Measurements from ENCODE around the gene C1QL2.
A peak's percentile ranks its signal among the peaks of the same experiment; 100 is the strongest.

The C1QL2 gene

DNA sequence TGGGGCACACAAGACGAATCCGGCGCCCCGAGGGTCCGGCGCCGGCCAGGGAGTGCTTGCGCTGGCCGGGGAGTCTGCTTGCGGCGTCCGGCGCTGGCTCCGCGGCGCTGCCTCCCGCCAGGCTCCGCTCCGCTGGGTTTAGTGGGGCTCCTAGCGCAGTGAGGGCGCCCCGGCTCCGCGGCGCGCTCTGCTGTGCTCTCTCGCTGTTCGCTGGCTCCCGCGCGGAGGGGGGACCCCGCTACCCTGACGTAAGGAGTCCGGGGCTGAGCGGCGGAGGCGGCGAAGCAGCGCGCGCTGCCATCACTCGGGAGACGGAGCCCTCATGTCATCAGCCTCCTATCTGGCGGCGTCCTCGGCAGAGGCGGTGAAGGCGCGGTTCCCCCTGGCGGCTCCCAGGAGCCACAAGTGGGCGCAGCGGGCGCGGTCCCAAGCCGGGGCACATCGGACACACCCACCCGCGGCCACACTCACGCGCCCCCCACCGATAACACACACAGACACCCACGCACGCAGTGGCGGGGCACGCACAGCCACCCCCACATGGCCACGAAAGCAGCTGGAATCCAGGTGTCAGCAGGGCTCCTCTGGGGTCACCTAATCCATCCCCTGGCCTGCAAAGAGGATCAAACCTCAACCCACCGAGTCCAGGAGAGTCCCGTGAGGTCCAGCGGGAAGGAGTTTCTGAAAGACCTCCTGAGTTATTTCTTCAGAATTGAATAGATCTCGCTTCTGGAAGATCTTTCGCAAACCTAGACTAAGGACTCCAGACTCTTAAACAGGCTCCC, at the start of gene C1QL2:
Gene C1QL2 (minus strand): TSS at position 189 of the 785 bp plus-strand sequence. CDS start 482 bp downstream, outside the sequence.
- no peak for DNase-seq

DNA sequence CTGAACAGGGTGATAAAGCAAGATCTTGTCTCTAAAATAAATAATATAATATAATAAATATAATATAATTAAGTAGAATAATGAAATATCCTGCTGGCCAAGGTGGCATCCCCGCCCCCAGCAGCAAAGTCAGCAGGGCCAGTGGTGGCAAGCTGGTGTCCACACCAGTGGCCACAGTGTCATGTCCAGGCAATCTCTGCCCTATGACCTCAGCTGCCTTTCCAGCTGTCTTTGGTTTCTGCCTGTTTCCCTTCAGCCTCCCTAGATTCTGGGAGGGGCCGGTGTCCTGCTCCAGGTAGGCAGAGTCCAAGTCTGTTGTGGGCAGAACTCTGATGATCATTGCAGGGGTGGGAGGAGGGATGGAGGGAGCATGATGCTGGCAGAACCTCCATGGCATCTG, 48.9 kb upstream of the C1QL2 start:
- DNase-seq = peak; percentile 28

DNA sequence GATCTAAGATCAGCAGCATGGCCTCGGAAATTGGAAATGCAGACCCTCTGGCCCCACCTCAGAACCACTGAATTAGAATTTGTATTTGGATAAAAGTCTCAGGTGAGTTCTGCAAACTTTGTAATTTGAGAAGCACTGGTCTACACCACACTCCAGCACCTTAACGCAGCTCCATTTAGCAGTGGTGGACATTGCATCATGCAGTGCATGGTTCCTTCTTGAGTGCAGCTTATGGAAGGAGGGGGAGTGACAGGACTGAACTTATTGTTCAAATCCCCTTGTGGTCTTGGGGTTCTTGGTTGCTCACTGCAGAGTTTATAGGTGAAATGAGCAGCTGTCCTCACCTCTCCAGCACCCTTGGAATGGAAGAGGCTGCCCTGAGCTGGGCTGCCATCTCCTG, 47.6 kb upstream of the C1QL2 start:
- DNase-seq = no peak

DNA sequence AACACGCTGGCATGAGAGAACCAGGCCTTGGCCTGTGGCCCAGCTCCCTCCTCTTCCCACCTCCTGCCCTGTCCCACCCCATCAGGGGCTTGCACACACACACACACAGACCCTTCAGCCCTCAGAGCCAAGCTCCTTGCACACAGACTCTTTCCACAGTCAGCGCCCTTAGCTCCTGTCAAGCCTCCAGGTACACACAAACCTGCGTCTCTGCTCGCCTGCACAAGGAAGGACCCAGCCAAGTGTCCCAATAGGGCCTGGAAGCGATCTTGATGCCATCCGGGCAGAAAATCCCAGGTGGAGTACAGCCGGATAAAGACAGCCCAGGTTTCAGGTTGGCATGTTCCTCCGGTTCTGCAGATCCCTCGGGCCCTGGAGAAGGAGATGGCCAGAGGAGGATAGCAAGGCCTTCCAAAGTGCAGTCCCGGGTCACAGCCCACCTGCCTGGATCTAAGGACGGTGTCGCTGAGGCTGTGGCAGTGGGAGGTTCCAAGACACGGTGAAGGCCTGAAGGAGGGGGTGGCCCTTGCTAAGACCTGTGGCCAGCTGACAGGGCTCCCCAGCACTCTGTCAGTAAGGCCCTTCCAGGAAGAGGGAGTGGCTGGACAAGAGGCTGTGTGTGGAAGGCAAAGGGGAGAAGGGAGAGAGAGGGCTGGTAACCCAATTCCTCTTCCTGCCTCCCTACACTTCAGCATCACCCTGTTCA, 46.6 kb upstream of the C1QL2 start:
- no peak for DNase-seq

DNA sequence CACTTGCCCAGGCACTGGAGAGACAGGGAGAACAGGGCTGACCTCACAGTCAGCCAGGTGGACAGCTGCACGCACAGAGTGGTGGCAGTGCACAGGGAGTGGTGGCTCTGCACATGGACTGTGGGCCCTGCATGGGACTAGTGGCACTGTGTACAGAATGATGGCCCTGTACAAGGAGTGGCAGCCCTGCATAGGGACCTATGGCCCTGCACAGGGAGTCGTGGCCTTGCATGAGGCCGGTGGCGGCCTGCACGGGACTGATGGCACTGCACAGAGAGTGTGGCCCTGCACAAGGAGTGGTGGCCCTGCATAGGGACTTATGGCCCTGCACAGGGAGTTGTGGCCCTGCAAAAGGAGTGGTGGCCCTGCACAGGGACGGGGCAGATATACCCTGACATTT, 46.0 kb upstream of the C1QL2 start:
- peak; percentile 55 for DNase-seq

- no peak for DNase-seq
Measured at GRCh38 chr2:119202610-119203310, 44.2 kb upstream of the C1QL2 start.

DNA sequence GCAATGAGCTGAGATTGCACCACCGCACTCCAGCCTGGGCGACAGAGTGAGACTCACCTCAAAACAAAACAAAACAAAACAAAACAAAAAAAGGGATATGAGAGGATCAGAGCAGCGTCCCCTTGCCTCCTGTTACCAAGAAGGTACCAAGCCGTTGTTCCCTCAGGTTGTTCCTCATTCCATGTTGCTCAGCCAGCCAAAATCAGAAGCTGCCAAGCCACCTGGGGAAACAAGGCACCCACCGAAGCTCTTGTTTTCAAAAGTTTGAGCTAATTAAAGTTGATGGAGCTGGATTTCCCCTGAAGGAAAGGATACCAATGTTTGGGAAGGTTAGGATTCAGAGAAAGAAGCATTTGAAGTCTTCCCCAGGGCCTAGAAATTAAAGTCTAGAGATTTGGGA, 43.3 kb upstream of the C1QL2 start:
- no peak for DNase-seq

DNA sequence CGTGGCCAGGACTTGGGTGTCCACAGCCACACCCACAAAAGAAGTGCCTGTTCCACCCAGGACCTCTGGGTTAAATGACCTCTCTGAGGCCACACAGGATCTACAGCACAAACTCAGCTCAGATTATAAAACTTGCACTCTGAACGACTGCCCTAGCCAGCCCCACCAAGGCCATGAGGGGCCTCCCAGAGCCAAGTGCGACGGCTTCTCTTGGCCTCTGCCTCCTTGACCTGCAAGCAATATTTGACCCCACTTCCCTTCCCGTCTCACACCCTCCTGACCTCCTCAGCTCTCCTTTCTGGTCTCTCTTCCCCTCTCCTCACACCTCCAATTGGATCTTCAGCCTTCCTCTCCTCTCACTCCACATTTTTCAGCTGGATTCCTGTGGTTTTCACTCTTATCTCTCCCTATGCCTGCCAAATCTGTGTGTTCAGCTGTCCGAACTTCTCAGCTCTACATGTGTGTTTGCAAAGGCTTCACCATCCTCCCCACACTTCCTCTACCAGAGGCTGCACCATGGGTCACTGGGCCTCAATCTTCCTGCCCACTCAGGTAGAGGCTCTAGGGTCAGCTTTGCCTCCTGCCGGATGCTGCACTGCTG, 39.8 kb upstream of the C1QL2 start:
- no peak for DNase-seq

DNA sequence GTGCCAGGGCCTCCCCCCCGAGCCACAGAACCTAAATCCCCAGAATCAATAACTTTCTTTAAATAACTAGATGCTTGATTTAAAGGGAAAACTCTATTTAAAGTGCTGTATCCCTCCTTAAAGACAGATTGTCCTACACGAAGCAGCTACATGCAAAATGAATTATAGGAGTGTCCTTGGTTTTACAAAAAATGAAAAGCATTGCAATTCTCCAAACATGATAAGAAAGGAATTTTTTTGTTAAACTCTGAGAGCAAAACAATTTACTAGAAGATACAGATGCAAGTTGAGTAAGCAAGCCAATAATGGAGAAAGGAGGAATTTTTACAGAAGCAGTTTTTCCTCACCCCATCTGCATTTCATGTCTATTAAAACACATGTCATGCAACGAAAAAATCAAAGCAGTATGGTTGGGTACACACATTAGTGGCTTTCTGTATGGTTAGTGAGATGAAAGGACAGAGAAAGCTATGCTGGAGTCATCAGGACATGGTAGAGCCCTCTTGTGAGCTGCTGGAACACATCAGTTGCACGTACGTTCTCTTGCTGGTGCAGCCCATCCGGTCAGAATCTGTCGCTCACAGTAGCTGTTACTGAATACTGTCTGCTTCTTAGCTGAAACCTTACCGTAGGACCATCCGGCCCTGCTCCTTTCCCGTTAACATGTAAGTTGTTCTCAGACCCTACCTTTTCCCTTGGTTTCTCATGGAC, 39.1 kb upstream of the C1QL2 start:
- DNase-seq = no peak

DNA sequence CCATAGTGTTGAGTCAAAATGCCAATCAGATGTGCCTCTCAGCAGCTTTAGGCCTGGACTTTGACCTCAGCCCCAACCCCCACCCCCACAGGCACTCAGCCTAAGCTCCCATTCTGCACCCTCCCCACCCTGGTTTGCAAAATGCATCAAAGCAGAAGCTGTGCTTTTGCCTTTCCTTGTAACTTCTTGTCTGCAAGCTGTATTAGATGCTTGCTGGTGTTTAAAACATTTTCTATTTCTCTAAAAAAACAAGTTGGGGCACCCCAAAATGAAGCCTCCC, 38.5 kb upstream of the C1QL2 start:
- DNase-seq = no peak

DNA sequence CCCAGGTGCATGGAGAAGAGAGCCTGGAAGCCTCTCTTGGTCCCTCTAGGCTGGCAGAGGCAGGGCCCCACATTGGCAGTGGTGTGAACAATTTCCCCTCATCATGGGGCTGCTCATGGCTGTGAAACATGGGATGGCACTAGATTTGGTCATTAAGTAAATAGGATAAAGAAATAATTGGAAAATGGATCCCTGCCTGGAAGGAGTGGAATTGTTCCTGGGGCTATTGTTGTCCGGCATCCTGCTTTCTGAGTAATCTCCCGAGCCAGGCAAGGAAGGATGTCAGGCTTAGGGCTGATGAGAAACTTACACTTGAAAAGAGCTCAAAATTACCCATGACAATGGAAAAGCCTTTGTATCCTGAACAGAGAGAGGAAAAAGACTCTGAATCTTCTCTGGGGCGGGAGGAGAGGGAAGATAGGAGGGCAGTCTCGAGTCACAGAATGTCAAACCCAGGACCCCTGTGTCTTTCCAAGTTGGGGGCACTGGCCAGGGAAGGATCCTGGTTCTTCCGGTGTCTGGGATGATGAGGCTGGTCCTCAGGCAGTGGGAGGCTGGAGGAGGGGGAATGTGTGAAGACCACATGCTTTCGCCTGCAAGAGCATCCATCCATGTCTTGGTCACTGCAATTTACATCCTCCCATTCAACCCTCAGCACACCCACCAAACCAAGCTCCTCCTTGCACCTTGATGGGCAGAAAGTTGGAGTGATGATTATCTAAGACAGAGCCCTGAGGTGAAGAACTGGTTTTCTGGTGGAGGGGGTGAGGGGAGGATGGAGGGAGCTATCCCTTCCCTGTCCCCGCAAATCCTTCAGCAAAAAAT, 38.0 kb upstream of the C1QL2 start:
- no peak for DNase-seq

GRCh38 chr2:119195887-119196286, 37.3 kb upstream of the C1QL2 start:
- no peak for DNase-seq

DNA sequence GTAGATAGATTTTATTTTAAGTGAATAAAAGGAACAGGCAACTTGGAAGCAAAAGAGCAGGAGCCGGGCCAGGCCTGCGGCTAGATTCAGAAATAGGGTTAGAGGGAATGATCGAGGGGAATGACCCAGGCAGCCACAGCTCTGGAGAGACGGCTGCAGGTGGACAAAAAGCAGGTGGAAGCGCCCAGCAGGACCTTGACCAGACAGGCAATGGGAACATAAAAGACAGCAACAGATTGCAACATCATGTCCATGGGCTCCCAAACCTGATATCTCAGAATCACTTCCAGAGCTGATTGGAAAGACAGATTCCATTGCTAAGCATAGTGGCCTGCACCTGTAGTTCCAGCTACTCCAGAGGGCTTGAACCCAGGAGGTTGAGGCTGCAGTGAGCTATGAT, 36.5 kb upstream of the C1QL2 start:
- DNase-seq = no peak

DNA sequence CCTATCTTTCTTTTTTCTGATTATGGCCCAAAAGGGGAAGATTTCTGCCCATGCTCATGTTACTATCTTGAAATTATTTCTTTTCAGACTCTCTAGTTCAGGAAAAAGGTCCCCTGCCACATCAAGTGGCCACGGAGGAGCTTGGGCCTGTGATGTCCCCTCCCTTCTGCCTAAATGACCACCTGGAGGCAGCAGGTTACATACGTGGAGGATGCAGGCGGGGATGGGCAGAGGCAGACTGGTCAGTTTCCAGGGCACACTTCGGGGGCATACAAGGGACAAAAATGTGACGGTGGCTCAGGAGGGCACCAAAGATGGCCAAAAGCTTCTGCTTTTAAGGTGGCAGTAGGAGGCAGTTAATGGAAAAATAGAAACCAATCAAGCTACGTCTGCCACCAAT, 34.3 kb upstream of the C1QL2 start:
- no peak for DNase-seq

- no peak for DNase-seq
Measured at GRCh38 chr2:119190321-119191111, 32.0 kb upstream of the C1QL2 start.

- DNase-seq = no peak
Measured at GRCh38 chr2:119184512-119184911, 26.0 kb upstream of the C1QL2 start.

GRCh38 chr2:119181791-119182445, 23.4 kb upstream of the C1QL2 start:
- no peak for DNase-seq

DNA sequence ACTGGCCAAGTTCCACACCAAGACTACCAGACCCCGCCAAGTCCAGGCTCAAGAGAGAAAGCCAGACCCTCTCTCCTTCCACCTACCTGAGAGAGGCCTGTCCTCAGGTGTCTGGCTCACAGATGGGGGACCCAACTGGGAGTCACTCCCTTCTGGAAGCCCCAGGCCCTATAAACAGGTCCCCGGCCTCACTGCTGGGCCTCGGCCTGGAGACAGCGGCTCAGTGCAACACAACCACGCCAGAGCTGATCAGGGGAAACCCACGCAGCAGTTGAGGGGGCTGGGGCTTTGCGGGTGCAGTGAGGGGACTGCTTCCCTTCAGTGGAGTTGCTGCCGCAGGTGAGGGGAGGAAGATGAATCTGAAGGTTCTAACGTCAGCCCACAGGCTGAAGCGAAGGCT, 22.8 kb upstream of the C1QL2 start:
- no peak for DNase-seq

DNA sequence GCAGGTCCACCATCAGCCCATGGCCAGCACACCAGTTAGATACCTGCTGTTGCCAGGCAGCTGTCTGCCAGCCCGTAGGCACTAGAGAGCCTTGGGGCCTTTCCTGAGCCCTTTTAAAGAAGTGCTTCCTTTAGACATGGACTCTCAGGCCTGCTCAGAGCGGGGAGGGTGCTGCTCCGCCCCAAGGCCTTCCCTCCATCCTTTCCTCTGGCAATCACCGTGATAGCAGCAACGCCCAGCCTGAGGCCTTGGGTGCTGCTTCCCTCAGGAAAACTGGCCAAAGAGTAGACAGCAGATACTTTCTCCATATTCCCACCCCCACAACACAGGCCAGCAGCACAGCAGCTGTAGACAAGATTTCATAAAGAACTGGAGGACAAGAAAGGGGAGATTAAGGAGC, 22.3 kb upstream of the C1QL2 start:
- no peak for DNase-seq

DNA sequence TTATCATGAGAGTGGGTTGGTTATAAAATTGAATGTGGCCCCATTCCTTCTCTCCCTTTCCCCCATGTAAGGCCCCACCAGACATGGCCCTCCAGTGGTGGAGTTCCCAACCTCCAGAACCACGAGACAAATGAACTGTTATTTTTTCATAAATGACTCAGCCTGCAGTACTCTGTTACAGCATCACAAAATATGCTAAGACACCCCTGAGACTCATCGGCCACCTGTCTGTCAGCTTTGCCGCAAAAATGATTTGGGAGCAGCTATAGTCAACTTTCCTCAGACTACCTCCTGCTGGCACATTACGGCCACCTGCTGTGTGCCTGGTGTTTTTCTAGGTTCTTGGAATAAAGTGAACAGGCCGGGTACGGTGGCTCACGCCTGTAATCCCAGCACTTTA, 21.4 kb upstream of the C1QL2 start:
- DNase-seq = no peak

GRCh38 chr2:119179202-119179601, 20.7 kb upstream of the C1QL2 start:
- DNase-seq = no peak
